GM21825 (cell line): Measurements from ENCODE around the gene PLD6.
"Not testable (repeated sequence)": the region's sequence is repeated elsewhere in the genome, so short reads cannot be mapped to it uniquely, and the experiment has no call there.

Experiments
- ATAC-seq: cut with Tn5 transposase; IDR thresholded peaks from one replicate; pipeline ENCODE4 v1.9.1; 2021; ENCODE audit warnings: mild to moderate bottlenecking, moderate library complexity; ENCODE audit not compliant: unreplicated experiment

PLD6 gene

GRCh38 chr17:17201907-17202306, 4.2 kb downstream of the PLD6 start:
- no peak for ATAC-seq

GRCh38 chr17:17201271-17201670, 4.9 kb downstream of the PLD6 start:
- no peak for ATAC-seq

- ATAC-seq = no peak
Observed at GRCh38 chr17:17200831-17201230, 5.3 kb downstream of the PLD6 start.

GRCh38 chr17:17200311-17200710, 5.8 kb downstream of the PLD6 start:
- no peak for ATAC-seq

GRCh38 chr17:17198281-17198680, 7.9 kb downstream of the PLD6 start:
- no peak for ATAC-seq

GRCh38 chr17:17196776-17197175, 9.4 kb downstream of the PLD6 start:
- ATAC-seq = no peak

GRCh38 chr17:17195466-17195865, 10.7 kb downstream of the PLD6 start:
- not testable (repeated sequence) for ATAC-seq

GRCh38 chr17:17191961-17192381, 14.2 kb downstream of the PLD6 start:
- ATAC-seq = no peak

- ATAC-seq = no peak
Observed at GRCh38 chr17:17191346-17191792, 14.8 kb downstream of the PLD6 start.

GRCh38 chr17:17190188-17190587, 15.9 kb downstream of the PLD6 start:
- no peak for ATAC-seq

GRCh38 chr17:17189559-17189958, 16.6 kb downstream of the PLD6 start:
- ATAC-seq = no peak

GRCh38 chr17:17188586-17188985, 17.5 kb downstream of the PLD6 start:
- ATAC-seq = no peak

- no peak for ATAC-seq
Observed at GRCh38 chr17:17186551-17187505, 19.3 kb downstream of the PLD6 start.

- ATAC-seq = no peak
Observed at GRCh38 chr17:17186051-17186450, 20.1 kb downstream of the PLD6 start.

GRCh38 chr17:17184985-17185757, 21.0 kb downstream of the PLD6 start:
- ATAC-seq = not testable (repeated sequence)

GRCh38 chr17:17183744-17184143, 22.4 kb downstream of the PLD6 start:
- no peak for ATAC-seq

- peak; percentile 2 for ATAC-seq
Observed at GRCh38 chr17:17182598-17183136, 23.5 kb downstream of the PLD6 start.

GRCh38 chr17:17181666-17182597, 24.2 kb downstream of the PLD6 start:
- ATAC-seq = peak; percentile 47

- ATAC-seq = no peak
Observed at GRCh38 chr17:17180741-17181525, 25.2 kb downstream of the PLD6 start.
